Stimulated activated CD4-positive, alpha-beta T cell treated with anti-CD3 and anti-CD28 coated beads, Interleukin-4, amount 100 ng/mL, for 24 hours (primary cell): ENCODE data around the gene THRB.
"Not testable (repeated sequence)": the region's sequence is repeated elsewhere in the genome, so short reads cannot be mapped to it uniquely, and the experiment has no call there.

Source experiments
- DNase-seq: peaks from one replicate; pipeline ENCODE4 v3.0.0-alpha.2; 2020

THRB gene

GRCh38 chr3:24400015-24400414 lies 94.6 kb downstream of the THRB start:
- no peak for DNase-seq

DNA sequence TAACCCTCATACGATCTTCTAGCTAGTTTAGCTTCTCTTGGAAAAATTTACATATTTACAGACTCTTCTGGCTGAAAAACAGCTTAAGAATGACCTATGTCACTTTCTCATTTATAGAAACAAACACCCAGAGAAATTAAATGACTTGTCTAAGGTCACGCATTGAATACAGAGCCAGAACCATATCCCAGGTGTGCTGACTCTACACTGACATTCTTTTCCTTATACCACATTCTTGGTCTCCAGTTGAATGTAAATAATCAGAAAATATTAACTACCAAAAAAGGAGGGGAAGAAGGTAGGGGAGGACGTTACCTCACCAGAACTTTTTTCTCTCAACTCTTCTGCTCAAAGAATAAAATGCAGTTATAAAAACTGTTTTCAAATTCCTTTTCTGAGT lies 95.0 kb downstream of the THRB start:
- no peak for DNase-seq

- DNase-seq: not testable (repeated sequence)
These were observed 95.9 kb downstream of the THRB start for GRCh38 chr3:24398712-24399111.

DNA sequence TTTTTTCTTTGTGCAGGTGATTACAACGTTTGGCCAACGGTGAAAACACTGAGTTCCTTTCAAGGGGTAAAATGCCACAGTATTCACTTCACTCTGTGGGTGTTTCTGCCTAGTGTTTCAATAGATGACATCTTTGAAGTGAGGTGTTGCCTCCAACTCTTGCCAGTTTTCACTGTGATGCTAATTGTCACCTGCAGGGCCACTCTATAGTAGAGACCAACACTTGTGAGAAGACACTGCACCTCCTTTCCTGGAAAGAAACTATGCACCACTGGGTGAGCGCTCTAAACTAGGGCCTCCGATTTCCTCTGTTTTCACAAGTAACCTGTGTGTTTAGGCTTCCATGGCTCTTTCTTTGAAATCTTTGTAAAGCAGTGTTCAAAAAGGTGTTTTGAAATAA lies 98.3 kb downstream of the THRB start:
- DNase-seq: no peak

DNA sequence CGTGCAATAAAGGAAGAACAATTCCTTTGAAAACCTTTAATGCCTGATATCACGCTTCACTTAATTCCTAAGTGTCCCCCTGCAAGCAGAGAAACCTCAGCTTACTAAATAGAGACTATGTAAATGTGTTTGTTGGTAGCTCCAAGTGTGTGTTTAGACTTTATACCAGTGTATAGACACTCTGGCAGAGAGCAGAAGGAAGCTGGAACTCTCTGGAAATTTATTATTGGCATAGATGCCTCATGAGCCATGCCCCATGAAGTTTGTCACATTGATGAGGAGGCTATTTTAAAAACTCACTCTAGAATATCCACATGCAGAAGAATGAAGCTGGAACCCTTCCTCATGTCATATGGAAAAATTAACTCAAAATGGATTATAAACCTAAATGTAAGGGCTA lies 99.9 kb downstream of the THRB start:
- DNase-seq: no peak

- DNase-seq: no peak
These were observed 101.3 kb downstream of the THRB start for GRCh38 chr3:24393316-24393715.

- no peak for DNase-seq
These were observed 104.2 kb downstream of the THRB start for GRCh38 chr3:24390169-24391130.

DNA sequence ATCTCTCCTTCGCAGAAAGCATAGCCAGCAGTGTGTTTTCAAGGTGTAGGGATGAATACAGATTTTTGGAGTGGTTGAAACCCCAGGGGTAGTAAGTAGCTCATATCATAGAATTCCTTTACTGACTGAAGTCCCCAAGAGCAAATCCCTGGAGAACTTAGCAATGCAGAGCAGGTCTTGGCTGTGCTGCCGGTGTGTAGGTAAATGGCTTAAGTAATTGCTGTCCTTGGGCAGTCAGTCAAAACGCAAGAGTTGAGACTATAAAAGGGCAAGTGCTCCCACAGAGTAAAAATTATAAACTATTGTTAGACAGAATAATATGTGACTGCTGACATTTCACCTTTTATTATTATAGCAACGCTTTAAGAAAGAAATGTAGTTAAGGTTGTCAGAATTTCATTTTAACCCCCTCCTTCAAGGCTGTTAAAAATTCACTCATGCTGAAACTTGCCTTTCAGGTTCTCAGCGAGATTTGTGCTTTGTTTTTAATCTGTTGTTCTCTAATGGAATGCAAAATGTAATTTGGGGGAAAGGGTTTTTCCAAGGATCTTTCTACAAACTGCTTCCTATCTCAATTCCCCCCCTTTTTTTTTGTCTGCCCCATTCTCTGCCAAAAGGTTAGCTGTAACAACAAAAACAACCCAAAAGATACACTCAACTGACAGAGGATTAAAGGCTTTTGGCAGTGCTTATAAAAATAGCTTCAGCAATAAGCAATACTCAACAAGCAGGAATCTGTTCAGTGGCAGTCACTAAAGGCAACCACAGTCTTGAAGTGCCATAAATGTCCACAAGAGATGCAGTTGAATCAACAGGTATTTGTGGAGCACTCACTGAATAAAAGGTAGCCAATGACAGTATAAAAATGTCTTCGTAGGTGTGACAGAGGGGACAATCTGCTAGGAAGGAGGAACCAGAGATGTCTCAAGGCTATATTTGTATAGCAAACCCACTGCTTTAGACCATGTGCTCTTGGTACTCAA lies 105.3 kb downstream of the THRB start:
- DNase-seq: no peak

- DNase-seq: no peak
These were observed 106.0 kb downstream of the THRB start for GRCh38 chr3:24388611-24389010.

DNA sequence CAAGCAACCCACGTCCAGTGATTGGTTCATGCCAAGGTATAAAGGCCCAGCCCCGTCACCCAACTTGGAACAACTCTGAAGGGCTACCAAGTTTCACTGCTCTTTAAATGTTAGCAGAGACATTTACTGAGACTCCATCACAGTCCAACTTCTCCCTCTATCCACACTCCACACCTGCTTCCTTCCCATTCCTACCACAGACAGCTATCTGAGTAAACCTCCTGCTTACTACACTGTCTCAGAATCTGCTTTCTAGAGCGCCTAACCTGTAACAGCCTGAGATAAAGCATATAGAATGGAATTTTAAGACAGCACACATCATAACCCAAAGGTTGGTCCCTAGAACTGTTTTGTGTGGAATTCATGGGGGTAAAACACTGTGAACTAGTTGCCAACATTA lies 106.5 kb downstream of the THRB start:
- no peak for DNase-seq

- DNase-seq: no peak
These were observed 107.2 kb downstream of the THRB start for GRCh38 chr3:24387493-24387892.

- DNase-seq: no peak
These were observed 107.7 kb downstream of the THRB start for GRCh38 chr3:24387000-24387399.

DNA sequence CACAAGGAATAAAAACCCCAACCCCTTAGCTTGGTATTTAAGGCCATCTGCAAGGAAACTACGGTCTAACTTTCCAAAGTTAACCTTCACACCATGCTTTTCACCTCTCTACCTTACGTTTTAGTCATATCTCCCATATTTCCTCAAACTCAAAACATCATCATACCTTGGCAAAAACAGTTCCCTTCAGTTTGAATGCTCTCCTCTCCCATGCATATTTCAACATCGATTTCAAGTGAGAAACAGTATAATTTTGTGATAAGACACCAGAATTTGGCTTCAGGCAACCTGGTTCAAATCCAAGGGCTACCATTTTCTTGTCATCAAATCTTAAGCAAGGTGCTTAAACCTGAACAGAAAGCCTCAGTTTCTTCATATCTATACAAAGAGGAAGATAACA lies 108.2 kb downstream of the THRB start:
- DNase-seq: no peak

DNA sequence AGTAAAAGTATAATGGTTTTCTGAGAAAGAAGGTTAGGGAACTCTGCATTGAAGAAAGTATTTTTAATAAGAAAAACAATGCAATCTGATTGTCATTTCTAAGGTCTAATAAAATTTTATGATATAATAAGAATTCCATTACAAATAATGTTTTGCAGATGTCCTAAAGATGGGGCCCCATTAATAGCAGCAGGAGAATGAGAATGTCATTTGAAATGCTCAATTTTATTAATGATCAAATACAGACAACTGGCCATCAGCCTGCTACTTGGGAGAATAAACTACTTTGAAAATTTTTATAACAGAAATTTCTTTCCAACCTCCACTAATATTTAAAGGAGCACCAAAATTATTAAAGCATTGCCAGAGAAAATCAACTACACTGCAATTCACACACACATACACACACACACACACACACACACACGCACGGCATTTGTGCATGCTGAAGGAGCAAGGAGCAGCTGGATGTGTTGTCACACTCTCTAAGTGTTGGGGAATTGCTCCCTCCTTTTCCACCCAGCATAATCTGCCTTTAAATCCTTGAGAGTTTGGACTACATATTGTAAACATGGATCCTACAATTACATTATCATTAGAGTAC lies 109.5 kb downstream of the THRB start:
- DNase-seq: no peak

GRCh38 chr3:24382647-24383046 lies 112.0 kb downstream of the THRB start:
- no peak for DNase-seq

- DNase-seq: no peak
These were observed 114.7 kb downstream of the THRB start for GRCh38 chr3:24379936-24380335.

- no peak for DNase-seq
These were observed 116.3 kb downstream of the THRB start for GRCh38 chr3:24378313-24378712.

GRCh38 chr3:24377218-24377993 lies 117.2 kb downstream of the THRB start:
- no peak for DNase-seq

DNA sequence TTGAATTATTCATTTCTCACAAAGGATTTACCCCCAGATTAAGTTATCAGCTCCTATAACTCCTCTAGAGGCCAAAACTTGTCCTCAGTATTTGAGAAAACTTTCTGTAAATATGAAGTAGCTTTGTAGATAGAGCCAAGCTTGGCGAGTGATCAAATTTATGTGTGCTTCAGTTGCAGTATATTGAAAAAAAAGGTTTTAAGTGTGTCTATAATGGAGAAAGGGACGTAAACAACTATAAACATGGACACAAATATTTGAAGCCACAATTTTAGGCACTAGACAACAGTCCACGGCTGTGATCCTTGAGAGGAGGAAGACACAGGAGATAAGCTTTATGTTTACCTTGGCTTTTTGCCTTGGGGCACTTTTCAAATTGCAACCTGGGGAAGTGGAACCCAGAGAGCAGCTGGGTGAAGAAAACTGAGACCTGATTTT lies 118.7 kb downstream of the THRB start:
- DNase-seq: no peak

DNA sequence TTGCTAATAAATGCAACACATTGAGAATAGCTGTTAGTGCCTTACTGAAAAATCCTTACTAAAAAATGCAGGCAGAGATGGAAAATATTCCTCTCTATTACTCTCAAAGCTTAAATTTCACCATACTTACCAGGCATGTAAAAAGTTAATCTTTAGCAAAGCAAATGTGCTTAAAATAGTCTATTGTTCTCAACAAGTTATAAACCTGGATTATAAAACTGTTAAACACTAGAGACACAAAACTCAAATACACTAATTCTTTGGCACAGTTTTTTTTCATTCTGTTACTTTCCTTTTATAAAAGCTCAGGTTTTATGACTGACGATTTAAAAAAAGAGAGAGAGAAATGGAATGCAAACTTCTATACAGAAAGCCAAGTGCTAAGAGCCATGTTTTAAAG lies 119.8 kb downstream of the THRB start:
- DNase-seq: no peak

DNA sequence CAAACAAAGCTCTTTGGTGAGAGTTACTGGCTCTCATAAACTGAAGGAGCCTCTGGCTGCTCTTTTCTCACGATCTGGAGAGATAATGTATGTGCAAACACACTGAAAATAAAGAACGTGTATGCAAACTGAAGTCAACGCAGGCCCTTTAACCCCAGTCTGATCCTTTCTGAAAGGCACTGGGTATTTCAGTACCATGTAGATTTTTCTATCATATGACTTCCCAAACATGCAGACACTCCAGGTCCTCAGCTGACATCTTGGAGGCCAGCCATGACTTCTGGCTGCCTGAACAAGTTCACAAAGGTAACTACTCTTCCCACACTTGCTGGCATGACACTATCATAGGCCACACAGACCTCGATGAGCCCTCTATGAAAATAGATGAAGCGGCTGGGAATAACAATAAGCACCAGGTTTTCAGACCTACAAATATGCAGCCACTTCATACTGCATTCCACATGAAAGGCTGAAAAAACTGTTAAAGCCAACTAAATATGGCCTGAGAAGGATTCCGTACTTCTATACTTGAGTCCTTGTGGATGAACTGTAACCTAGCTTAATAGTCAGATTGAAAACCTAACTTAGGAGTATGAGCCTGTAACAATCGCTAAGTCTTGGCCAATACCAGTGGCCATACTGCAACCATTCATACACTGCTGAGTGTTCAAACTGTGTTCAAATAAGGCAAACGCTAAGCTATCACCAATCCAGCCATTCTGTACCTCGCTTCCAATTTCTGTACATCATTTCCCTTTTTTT lies 121.3 kb downstream of the THRB start:
- DNase-seq: no peak
